ENCODE measurements around the gene FAU. TPM values are rescaled to one million over a fixed set of nuclear protein-coding genes. Genes with fewer than 3 reads are reported as not detected.

FAU gene
- total and polyA plus RNA-seq, 2 of the 13 experiments (the other 11 are each of a cell fraction or from before 2014, with no cell fraction given), result 374 to 869 TPM

GRCh38 chr11:65083834-65084597 is 37.9 kb downstream of the FAU start, which contains the start of the genes CDCA5 and ZFPL1 (continued):
- TF ChIP-seq ZBED4 (CRISPR knock-in tag; IDR thresholded peaks at IDR 0.05; ENCODE audit: borderline replicate concordance), result peak; percentile 56
- TF ChIP-seq CSRNP2 (CRISPR knock-in tag; conservative IDR thresholded peaks at IDR 0.05; ENCODE audit: low read depth), result peak; percentile 68; the same call in 1 of the 2 replicates
- TF ChIP-seq TEF (CRISPR knock-in tag; IDR thresholded peaks at IDR 0.05), result no peak
- no peak for TF ChIP-seq PHF5A (CRISPR knock-in tag; IDR thresholded peaks at IDR 0.05; ENCODE audit: low read depth, unreplicated experiment)
- TF ChIP-seq MXD4 (CRISPR knock-in tag; IDR thresholded peaks at IDR 0.05), result peak; percentile 86
- no peak for TF ChIP-seq ZNF513 (CRISPR knock-in tag; conservative IDR thresholded peaks at IDR 0.05)
- no peak for TF ChIP-seq MZF1 (CRISPR knock-in tag; IDR thresholded peaks at IDR 0.05; ENCODE audit: borderline replicate concordance)
- no peak for TF ChIP-seq USF2 (IDR thresholded peaks at IDR 0.05; ENCODE audit: low read depth, low read length)
- TF ChIP-seq USF2 (CRISPR knock-in tag; IDR thresholded peaks at IDR 0.05; ENCODE audit: borderline replicate concordance), result no peak
- peak; percentile 90 for TF ChIP-seq ZMYM4 (CRISPR knock-in tag; IDR thresholded peaks at IDR 0.05)
- peak; percentile 88; the same call in 1 of the 2 replicates for TF ChIP-seq TMF1 (CRISPR knock-in tag; IDR thresholded peaks at IDR 0.05; ENCODE audit: low read depth)
- no peak for TF ChIP-seq ZNF180 (CRISPR knock-in tag; IDR thresholded peaks at IDR 0.05; ENCODE audit: borderline replicate concordance, low read depth)
- TF ChIP-seq MXD1 (CRISPR knock-in tag; IDR thresholded peaks at IDR 0.05), result peak; percentile 82
- TF ChIP-seq POLR2AphosphoS5 (IDR thresholded peaks at IDR 0.05; ENCODE audit: low read depth, low read length), result peak; percentile 76
- TF ChIP-seq SP140L (CRISPR knock-in tag; IDR thresholded peaks at IDR 0.05; ENCODE audit: borderline replicate concordance), result no peak
- TF ChIP-seq TGIF2 (CRISPR knock-in tag; IDR thresholded peaks at IDR 0.05), result peak; percentile 95
- no peak for TF ChIP-seq EZH2 (conservative IDR thresholded peaks at IDR 0.05; ENCODE audit: low read depth, low read length)
- TF ChIP-seq SMAD3 (CRISPR knock-in tag; IDR thresholded peaks at IDR 0.05), result peak; percentile 41; the same call in 1 of the 2 replicates
- no peak for TF ChIP-seq TBL1XR1 (IDR thresholded peaks at IDR 0.05; ENCODE audit: borderline replicate concordance, low read length, partially characterized antibody)

All from HepG2 (cell line).